Smooth muscle cell (in vitro differentiated cells): ENCODE data around the gene NOXO1. TPM values are rescaled to one million over a fixed set of nuclear protein-coding genes. Genes with fewer than 3 reads are reported as not detected.

Source experiments
- DNase-seq: peaks from one replicate; lab custom pipeline; 2025; ENCODE audit not compliant: unreplicated experiment; lab: John Stamatoyannopoulos, UW
- H2AFZ ChIP-seq: fragments of 200-600 bp; sonication (generic); 2 replicates; pipeline ENCODE4 v1.6.0; 2016; ENCODE audit warnings: antibody characterized with exemption, low read depth, mild to moderate bottlenecking
- H3F3A ChIP-seq: fragments of 200-600 bp; sonication (generic); 2 replicates; pipeline ENCODE4 v1.6.0; 2017; ENCODE audit warnings: antibody characterized with exemption, low read depth
- H3K27ac ChIP-seq: fragments of 200-600 bp; sonication (generic); 2 replicates; pipeline ENCODE4 v1.5.1; 2016; ENCODE audit warnings: low read depth, mild to moderate bottlenecking
- H3K27me3 ChIP-seq: fragments of 200-600 bp; sonication (generic); 2 replicates; pipeline ENCODE4 v1.6.1; 2016; ENCODE audit warnings: low read depth, mild to moderate bottlenecking
- H3K36me3 ChIP-seq: fragments of 200-600 bp; sonication (generic); 2 replicates; pipeline ENCODE4 v1.5.1; 2016; ENCODE audit warnings: low read depth
- H3K4me1 ChIP-seq: fragments of 200-600 bp; sonication (generic); 2 replicates; pipeline ENCODE4 v1.5.1; 2016; ENCODE audit warnings: low read depth
- H3K4me2 ChIP-seq: fragments of 200-600 bp; sonication (generic); 2 replicates; pipeline ENCODE4 v1.6.0; 2016; ENCODE audit warnings: mild to moderate bottlenecking
- H3K4me3 ChIP-seq: fragments of 200-600 bp; sonication (generic); 2 replicates; pipeline ENCODE4 v1.5.1; 2016; ENCODE audit warnings: mild to moderate bottlenecking
- H3K79me2 ChIP-seq: fragments of 200-600 bp; sonication (generic); 2 replicates; pipeline ENCODE4 v1.6.0; 2016; ENCODE audit warnings: low read depth, mild to moderate bottlenecking
- H3K9ac ChIP-seq: fragments of 200-600 bp; sonication (generic); 2 replicates; pipeline ENCODE4 v1.6.0; 2016; ENCODE audit warnings: low read depth
- H3K9me3 ChIP-seq: fragments of 200-600 bp; sonication (generic); replicated peaks from 2 replicates; pipeline ENCODE4 v1.5.1; 2016; ENCODE audit warnings: low read depth
- H4K20me1 ChIP-seq: fragments of 200-600 bp; sonication (generic); 2 replicates; pipeline ENCODE4 v1.6.0; 2016; ENCODE audit warnings: low read depth
- WGBS: methylation state at CpG from one replicate; pipeline ENCODE4 v1.1.7; 2016; ENCODE audit warnings: low lambda C conversion rate; 5-methylcytosine and 5-hydroxymethylcytosine counted together
- polyA plus RNA-seq: library from polyadenylated mRNA; unstranded; fragments of >200 nt; fragmentation: Nextera tagmentation; extraction: Ambion mirVana; gene quantifications from 2 replicates; pipeline ENCODE4 v1.2.1, GENCODE V29; 2016
- total RNA-seq: library from RNA; depleted of rRNA; stranded (reverse); fragments of >200 nt; gene quantifications from 2 replicates; pipeline ENCODE4 v1.2.3, GENCODE V29; 2014
- TF ChIP-seq, protein P1 (sequence below): fragments of 200-600 bp; sonication (generic); IDR thresholded peaks from 2 replicates; pipeline ENCODE4 v1.5.1; 2017; ENCODE audit warnings: borderline replicate concordance, mild to moderate bottlenecking, antibody characterized with exemption; ENCODE audit not compliant: insufficient read depth, poor library complexity, severe bottlenecking

Gene NOXO1
- total and polyA plus RNA-seq, 2 experiments from 2014 or later = 0.13 to 0.35 TPM

DNA sequence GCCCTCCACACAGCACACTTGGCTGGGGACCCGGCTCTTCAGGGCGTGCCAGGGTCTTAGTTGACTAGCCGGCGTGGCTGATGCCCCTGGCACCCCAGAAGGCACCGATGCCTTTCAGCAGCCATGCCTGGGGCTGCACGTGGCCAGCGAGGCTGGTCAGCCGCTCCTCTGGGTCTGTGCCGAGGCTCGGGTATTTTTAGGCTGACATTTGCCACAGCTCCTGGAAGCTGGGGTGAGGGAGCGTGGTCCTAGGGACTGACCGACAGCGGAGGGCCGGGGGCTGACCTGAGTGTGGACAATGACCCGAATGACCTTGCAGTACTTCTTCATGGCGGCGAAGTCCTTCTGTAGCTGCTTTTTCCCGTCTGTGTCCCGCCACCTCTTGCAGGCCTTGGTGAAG is 30.7 kb downstream of the NOXO1 start:
- H3K27ac ChIP-seq = no peak overlapping the region
- TF ChIP-seq, protein P1, sequence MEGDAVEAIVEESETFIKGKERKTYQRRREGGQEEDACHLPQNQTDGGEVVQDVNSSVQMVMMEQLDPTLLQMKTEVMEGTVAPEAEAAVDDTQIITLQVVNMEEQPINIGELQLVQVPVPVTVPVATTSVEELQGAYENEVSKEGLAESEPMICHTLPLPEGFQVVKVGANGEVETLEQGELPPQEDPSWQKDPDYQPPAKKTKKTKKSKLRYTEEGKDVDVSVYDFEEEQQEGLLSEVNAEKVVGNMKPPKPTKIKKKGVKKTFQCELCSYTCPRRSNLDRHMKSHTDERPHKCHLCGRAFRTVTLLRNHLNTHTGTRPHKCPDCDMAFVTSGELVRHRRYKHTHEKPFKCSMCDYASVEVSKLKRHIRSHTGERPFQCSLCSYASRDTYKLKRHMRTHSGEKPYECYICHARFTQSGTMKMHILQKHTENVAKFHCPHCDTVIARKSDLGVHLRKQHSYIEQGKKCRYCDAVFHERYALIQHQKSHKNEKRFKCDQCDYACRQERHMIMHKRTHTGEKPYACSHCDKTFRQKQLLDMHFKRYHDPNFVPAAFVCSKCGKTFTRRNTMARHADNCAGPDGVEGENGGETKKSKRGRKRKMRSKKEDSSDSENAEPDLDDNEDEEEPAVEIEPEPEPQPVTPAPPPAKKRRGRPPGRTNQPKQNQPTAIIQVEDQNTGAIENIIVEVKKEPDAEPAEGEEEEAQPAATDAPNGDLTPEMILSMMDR = no peak
- H2AFZ ChIP-seq = no peak overlapping the region
- H4K20me1 ChIP-seq = no peaks in the 10 kb centered on the region
- no peaks in the 10 kb centered on the region for H3K27me3 ChIP-seq
- H3F3A ChIP-seq = no peaks in the 10 kb centered on the region
- H3K9me3 ChIP-seq = no peaks in the 10 kb centered on the region
- WGBS = 89% methylated on average over 19 of the region's 19 CpGs
- no peak overlapping the region for H3K4me2 ChIP-seq
- no peaks in the 10 kb centered on the region for H3K4me1 ChIP-seq
- no peaks in the 10 kb centered on the region for H3K36me3 ChIP-seq
- DNase-seq = no peak
- H3K4me3 ChIP-seq = no peak overlapping the region
- no peak overlapping the region for H3K9ac ChIP-seq
- H3K79me2 ChIP-seq = no peaks in the 10 kb centered on the region

DNA sequence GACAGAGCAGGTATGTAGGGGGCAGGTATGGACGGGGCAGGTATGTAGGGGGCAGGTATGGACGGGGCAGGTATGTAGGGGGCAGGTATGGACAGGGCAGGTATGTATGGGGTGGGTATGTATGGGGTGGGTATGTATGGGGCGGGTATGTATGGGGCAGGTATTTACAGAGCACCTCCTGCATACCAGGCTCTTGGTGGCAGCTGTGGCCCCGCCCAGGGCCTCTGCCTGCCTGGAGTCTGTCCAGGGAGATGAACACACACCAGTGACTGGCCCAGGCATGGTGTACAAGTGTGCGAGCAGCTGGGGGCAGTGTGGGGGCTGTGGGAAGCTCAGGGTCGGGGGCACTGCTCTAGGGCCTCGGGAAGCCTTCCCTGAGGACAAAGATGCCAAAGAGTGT is 31.2 kb downstream of the NOXO1 start:
- no peak for DNase-seq
- no peaks in the 10 kb centered on the region for H3F3A ChIP-seq
- H3K27ac ChIP-seq = no peak overlapping the region
- no peak overlapping the region for H3K4me2 ChIP-seq
- H3K79me2 ChIP-seq = no peaks in the 10 kb centered on the region
- no peak overlapping the region for H2AFZ ChIP-seq
- no peaks in the 10 kb centered on the region for H3K27me3 ChIP-seq
- H3K9me3 ChIP-seq = no peaks in the 10 kb centered on the region
- H3K4me3 ChIP-seq = no peak overlapping the region
- H3K36me3 ChIP-seq = no peaks in the 10 kb centered on the region
- no peak overlapping the region for H3K9ac ChIP-seq
- TF ChIP-seq, protein P1 = no peak
- 83% methylated on average over 5 of the region's 7 CpGs for WGBS
- H4K20me1 ChIP-seq = no peaks in the 10 kb centered on the region
- H3K4me1 ChIP-seq = no peaks in the 10 kb centered on the region

GRCh38 chr16:1949507-1949906 is 31.8 kb downstream of the NOXO1 start:
- no peaks in the 10 kb centered on the region for H3K27me3 ChIP-seq
- DNase-seq = no peak
- TF ChIP-seq, protein P1 = no peak
- no peaks in the 10 kb centered on the region for H3K4me1 ChIP-seq
- H3K79me2 ChIP-seq = no peaks in the 10 kb centered on the region
- no peak overlapping the region for H3K4me2 ChIP-seq
- H4K20me1 ChIP-seq = no peaks in the 10 kb centered on the region
- H3K9ac ChIP-seq = no peak overlapping the region
- H3K36me3 ChIP-seq = no peaks in the 10 kb centered on the region
- H2AFZ ChIP-seq = no peak overlapping the region
- H3F3A ChIP-seq = no peaks in the 10 kb centered on the region
- H3K4me3 ChIP-seq = no peak overlapping the region
- no peak overlapping the region for H3K27ac ChIP-seq
- H3K9me3 ChIP-seq = no peaks in the 10 kb centered on the region
- 98% methylated on average over 6 of the region's 11 CpGs for WGBS

DNA sequence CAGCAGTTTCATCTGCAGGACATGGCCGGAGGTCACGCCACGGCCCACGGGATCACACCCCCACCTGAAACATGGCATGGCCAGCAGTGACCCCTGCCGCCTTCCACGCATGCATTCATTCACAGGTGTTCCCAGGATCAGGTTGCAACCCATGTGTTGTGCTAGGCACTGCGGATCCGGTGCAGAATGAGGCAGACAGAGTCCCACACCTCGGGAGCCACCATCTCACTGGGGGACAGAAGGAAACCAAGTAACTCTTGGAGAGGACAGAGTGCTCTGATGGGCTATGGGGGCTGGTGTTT is 33.9 kb downstream of the NOXO1 start:
- Histone ChIP-seq H3F3A (no peaks in the 10 kb centered on the region), H3K4me1 (peaks cover 3% of the 10 kb centered on the region), H3K79me2 (no peaks in the 10 kb centered on the region), H3K4me3 (no peak overlapping the region), H3K4me2 (no peak overlapping the region), H3K27me3 (no peaks in the 10 kb centered on the region), H4K20me1 (no peaks in the 10 kb centered on the region), H3K9me3 (no peaks in the 10 kb centered on the region), H3K9ac (no peak overlapping the region), H3K36me3 (no peaks in the 10 kb centered on the region), H3K27ac (no peak overlapping the region), H2AFZ (no peak overlapping the region)
- TF ChIP-seq, protein P1 = no peak
- WGBS = 94% methylated on average over 9 of the region's 9 CpGs
- no peak for DNase-seq
